Caco-2 (cell line): ENCODE data around the gene CDIP1. TPM values are rescaled to one million over a fixed set of nuclear protein-coding genes. Genes with fewer than 3 reads are reported as not detected.

Experiments
- BruUV-seq: library from RNA; stranded (reverse); fragments of 400-500 nt; replicated peaks from 2 replicates; lab custom pipeline; 2021; lab: Mats Ljungman, UMichigan
- CTCF ChIA-PET: fragments of 300-600 bp; sonication (Branson Sonifier 250); formaldehyde crosslinking; loops from one replicate; lab custom pipeline; 2022; ENCODE audit warnings: antibody characterized with exemption; lab: Charles Lee
- POLR2A ChIA-PET: fragments of 300-600 bp; sonication (Branson Sonifier 250); formaldehyde crosslinking; loops from one replicate; lab custom pipeline; 2022; ENCODE audit warnings: antibody characterized with exemption; lab: Charles Lee
- DNase-seq, 2 experiments: peaks; one replicate each; pipeline versions ENCODE4 v3.0.0 to v3.0.0-alpha.2; 2020 to 2022
- H3K27me3 ChIP-seq: replicated peaks from 2 replicates; pipeline ENCODE4 v1.6.0; 2011; ENCODE audit warnings: low read length; ENCODE audit not compliant: control insufficient read depth, insufficient read depth
- H3K36me3 ChIP-seq: 2 replicates; pipeline ENCODE4 v1.5.1; 2011; ENCODE audit warnings: low read length; ENCODE audit not compliant: control insufficient read depth, insufficient read depth
- H3K4me1 ChIP-seq: fragments of 250-450 bp; sonication (Bioruptor Pico); 2 replicates; pipeline ENCODE4 v1.5.1; 2020; ENCODE audit warnings: mild to moderate bottlenecking
- H3K4me3 ChIP-seq: 2 replicates; pipeline ENCODE4 v1.5.1; 2011; ENCODE audit warnings: low read depth, mild to moderate bottlenecking, control low read depth, low read length
- H3K9me3 ChIP-seq: fragments of 250-450 bp; sonication (Bioruptor Pico); 2 replicates; pipeline ENCODE4 v1.5.1; 2020; ENCODE audit warnings: mild to moderate bottlenecking, moderate library complexity
- H3K27ac Mint-ChIP-seq: one replicate; pipeline ENCODE4 v1.8.0; 2022; ENCODE audit warnings: mixed read lengths; ENCODE audit not compliant: unreplicated experiment
- H3K27me3 Mint-ChIP-seq: one replicate; pipeline ENCODE4 v1.8.0; 2022; ENCODE audit warnings: mixed read lengths; ENCODE audit not compliant: insufficient read depth, unreplicated experiment
- H3K36me3 Mint-ChIP-seq: one replicate; pipeline ENCODE4 v1.8.0; 2022; ENCODE audit warnings: mild to moderate bottlenecking, mixed read lengths; ENCODE audit not compliant: insufficient read depth, unreplicated experiment
- H3K4me1 Mint-ChIP-seq: one replicate; pipeline ENCODE4 v1.8.0; 2022; ENCODE audit warnings: low read depth, mixed read lengths; ENCODE audit not compliant: unreplicated experiment
- H3K4me3 Mint-ChIP-seq: one replicate; pipeline ENCODE4 v1.8.0; 2022; ENCODE audit warnings: mild to moderate bottlenecking, moderate library complexity, mixed read lengths; ENCODE audit not compliant: unreplicated experiment
- H3K9me3 Mint-ChIP-seq: one replicate; pipeline ENCODE4 v1.8.0; 2022; ENCODE audit warnings: mixed read lengths; ENCODE audit not compliant: unreplicated experiment
- CTCF ChIP-seq, 2 experiments: fragments of 200-600 bp in 1 of 2; IDR thresholded peaks; 1 replicate in 1 of 2; 2 replicates in 1 of 2; pipeline versions ENCODE4 v1.5.1 to v1.8.0; 2011 to 2022; ENCODE audit warnings: antibody characterized with exemption in 1 of 2, control low read depth in 1 of 2, inconsistent platforms in 1 of 2, low read depth in 1 of 2, low read length in 1 of 2, mild to moderate bottlenecking in 1 of 2, moderate library complexity in 1 of 2; ENCODE audit not compliant: insufficient read depth in 1 of 2, severe bottlenecking in 1 of 2, unreplicated experiment in 1 of 2
- intact Hi-C: fragments of 100-400 bp; cut with micrococcal nuclease; formaldehyde crosslinking; loops from one replicate; pipeline ENCODE4 v1.10.0; 2022; ENCODE audit not compliant: unreplicated experiment
- total RNA-seq: library from RNA; stranded (reverse); gene quantifications from 2 replicates; pipeline ENCODE4 v1.2.3, GENCODE V29; 2022

The CDIP1 gene
- total RNA-seq, 1 experiment from 2014 or later: 51.7 TPM

GRCh38 chr16:4529085-4530060 lies 9.2 kb downstream of the CDIP1 start:
- no peaks in the 10 kb centered on the region for H3K4me1 Mint-ChIP-seq
- no peak for TF ChIP-seq CTCF (IDR thresholded peaks at IDR 0.05; ENCODE audit: insufficient read depth in 1 of 2, low read depth in 1 of 2, low read length in 1 of 2, severe bottlenecking in 1 of 2, unreplicated experiment in 1 of 2)
- Histone ChIP-seq H3K4me1 (no peaks in the 10 kb centered on the region), H3K4me3 (no peak overlapping the region), H3K27me3 (no peaks in the 10 kb centered on the region), H3K36me3 (no peaks in the 10 kb centered on the region; the same call in 1 of the 2 replicates), H3K9me3 (no peaks in the 10 kb centered on the region)
- BruUV-seq: no TSS peak
- DNase-seq: no peak
- H3K27me3 Mint-ChIP-seq: no peaks in the 10 kb centered on the region
- H3K9me3 Mint-ChIP-seq: no peaks in the 10 kb centered on the region
- intact Hi-C loops: no loop called here
- peaks cover 12% of the 10 kb centered on the region for H3K36me3 Mint-ChIP-seq
- no peak overlapping the region for H3K27ac Mint-ChIP-seq
- POLR2A ChIA-PET: no interaction called here
- CTCF ChIA-PET: interaction anchor here (0.5 kb wide), 1 partner anchor 19 kb away, joined by 4 read pairs; no protein-coding TSS in a partner anchor
- H3K4me3 Mint-ChIP-seq: no peak overlapping the region

GRCh38 chr16:4525634-4526277 lies 12.8 kb downstream of the CDIP1 start:
- H3K27me3 Mint-ChIP-seq: no peaks in the 10 kb centered on the region
- no TSS peak for BruUV-seq

More at GRCh38 chr16:4525634-4526277, 12.8 kb downstream of the CDIP1 start:
- no peak for DNase-seq
- H3K9me3 Mint-ChIP-seq: no peaks in the 10 kb centered on the region
- H3K4me3 ChIP-seq: no peak overlapping the region
- no peak overlapping the region for H3K4me3 Mint-ChIP-seq
- intact Hi-C loops: no loop called here
- no peaks in the 10 kb centered on the region for H3K9me3 ChIP-seq
- ChIA-PET CTCF (interaction anchor here (1.2 kb wide), 1 partner anchor 13 kb away, joined by 3 read pairs; no protein-coding TSS in a partner anchor), POLR2A (no interaction called here)
- H3K4me1 ChIP-seq: no peaks in the 10 kb centered on the region
- no peak for TF ChIP-seq CTCF (IDR thresholded peaks at IDR 0.05; ENCODE audit: insufficient read depth in 1 of 2, low read depth in 1 of 2, low read length in 1 of 2, severe bottlenecking in 1 of 2, unreplicated experiment in 1 of 2)
- H3K27me3 ChIP-seq: no peaks in the 10 kb centered on the region
- peaks cover 15% of the 10 kb centered on the region for H3K36me3 Mint-ChIP-seq
- H3K36me3 ChIP-seq: peaks cover 1% of the 10 kb centered on the region; the same call in 1 of the 2 replicates
- H3K4me1 Mint-ChIP-seq: no peaks in the 10 kb centered on the region
- no peak overlapping the region for H3K27ac Mint-ChIP-seq
